GM18868 (cell line): ENCODE measurements around the gene DCTN3.

ENCODE experiments used
- ATAC-seq: cut with Tn5 transposase; IDR thresholded peaks from one replicate; pipeline ENCODE4 v1.9.1; 2021; ENCODE audit warnings: mild to moderate bottlenecking, moderate library complexity; ENCODE audit not compliant: unreplicated experiment

DCTN3 gene

DNA sequence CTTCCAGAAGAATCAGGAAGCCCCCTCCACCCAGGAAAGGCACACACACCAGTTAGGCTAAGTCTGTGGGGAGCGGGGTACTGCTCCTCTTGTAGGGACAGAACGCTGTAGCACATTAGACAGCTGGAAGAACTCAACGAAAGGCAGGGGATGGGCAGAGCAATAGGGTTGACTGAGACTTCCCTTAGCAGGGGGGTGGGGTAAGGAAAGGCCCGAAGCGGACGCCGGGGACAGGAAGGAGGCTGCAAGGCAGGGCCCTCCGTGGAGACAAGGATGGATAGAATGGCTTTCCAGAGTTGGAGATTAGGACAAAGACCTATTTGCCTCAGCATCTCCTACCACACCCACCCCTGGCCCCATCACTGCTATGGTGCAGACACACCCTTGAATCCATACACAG lies 45.1 kb downstream of the DCTN3 start:
- ATAC-seq = no peak

GRCh38 chr9:34574571-34574970 lies 45.7 kb downstream of the DCTN3 start:
- no peak for ATAC-seq

- no peak for ATAC-seq
Measured at GRCh38 chr9:34573599-34574325, 46.5 kb downstream of the DCTN3 start.

DNA sequence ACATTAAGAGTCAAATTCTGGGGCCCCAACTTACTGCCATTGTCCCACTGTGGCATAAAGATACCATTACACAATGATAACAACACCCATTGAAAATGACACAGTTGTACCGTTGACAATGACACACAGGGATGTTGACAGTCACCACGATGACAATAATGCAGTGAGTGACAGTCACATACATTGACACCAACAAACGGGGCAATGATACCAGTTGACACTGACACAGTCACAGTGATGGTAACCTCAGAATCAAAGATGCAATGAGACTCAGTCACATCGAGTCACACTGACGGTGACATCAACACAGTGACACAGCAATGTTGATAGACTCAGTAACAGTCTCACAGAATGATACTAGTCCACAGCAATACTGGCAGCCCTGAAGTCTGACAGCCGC lies 47.7 kb downstream of the DCTN3 start:
- ATAC-seq = no peak

DNA sequence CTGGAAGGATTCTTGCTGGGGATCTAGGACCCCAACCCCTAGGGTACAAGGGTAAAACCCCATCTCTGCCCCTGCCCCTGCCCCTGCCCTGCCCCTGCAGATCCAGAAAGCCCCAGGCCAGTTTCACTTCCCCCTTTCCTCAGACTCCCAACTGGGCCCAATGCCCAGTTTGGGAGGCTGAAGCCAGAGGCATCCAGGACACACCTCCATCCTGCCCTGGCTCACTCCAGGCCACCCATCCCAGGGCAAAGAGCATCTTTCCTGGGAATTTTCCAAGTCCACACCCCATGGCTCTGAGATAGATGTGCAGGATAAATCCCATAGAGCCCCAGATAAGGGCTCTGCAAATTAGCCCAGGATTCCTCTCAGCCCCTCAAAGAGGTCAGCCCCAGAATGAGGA lies 48.2 kb downstream of the DCTN3 start:
- no peak for ATAC-seq

DNA sequence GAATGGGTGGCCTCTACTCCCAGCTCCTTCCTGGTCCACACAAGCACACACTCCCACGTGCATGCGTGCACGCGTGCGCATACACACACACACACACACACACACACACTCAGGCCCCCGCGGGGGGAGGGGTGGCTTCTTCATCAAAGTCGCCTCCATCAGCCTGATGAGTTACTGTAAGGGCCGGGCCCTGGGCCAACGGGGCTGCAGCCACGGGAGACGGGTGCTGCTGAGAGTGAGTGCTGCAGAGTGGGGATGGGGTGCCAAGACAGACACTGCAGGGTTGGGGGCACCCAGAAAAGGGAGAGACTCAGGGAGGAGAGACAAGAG lies 48.8 kb downstream of the DCTN3 start:
- no peak for ATAC-seq

DNA sequence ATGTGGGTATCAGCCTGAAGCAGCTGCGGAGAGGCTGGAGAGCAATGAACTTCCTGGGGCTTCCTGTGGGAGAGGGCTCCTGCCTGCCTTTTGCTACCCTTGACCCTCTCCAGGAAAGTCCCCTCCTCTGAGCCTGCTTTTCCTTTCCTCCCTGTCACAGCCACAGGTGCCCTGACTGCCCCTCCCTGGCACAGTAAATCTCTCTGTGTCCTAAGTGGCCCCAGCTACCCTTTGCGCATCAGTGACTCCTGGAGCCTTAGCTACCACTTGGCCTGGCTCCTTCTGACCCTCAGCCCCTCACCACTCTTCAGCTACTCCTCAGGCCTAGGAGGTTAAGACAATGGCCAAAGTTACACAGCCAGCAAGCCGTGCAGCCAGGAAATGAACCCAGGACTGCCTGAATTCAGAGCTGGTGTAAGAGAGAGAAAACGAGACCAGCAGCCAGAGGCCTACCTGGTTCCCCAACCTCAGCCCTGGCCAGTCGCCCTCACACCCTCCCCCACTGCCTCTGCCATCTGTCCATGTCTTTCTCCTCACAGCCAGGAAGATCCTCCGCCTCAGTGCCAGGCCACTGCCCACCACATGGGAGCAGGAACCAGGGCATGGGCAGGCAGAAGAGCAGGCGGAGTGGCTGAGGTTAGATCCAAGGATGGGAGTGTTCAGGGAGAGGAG lies 49.4 kb downstream of the DCTN3 start:
- ATAC-seq = no peak

GRCh38 chr9:34570376-34570775 lies 49.9 kb downstream of the DCTN3 start:
- no peak for ATAC-seq

GRCh38 chr9:34568774-34569173 lies 51.5 kb downstream of the DCTN3 start:
- ATAC-seq = no peak

DNA sequence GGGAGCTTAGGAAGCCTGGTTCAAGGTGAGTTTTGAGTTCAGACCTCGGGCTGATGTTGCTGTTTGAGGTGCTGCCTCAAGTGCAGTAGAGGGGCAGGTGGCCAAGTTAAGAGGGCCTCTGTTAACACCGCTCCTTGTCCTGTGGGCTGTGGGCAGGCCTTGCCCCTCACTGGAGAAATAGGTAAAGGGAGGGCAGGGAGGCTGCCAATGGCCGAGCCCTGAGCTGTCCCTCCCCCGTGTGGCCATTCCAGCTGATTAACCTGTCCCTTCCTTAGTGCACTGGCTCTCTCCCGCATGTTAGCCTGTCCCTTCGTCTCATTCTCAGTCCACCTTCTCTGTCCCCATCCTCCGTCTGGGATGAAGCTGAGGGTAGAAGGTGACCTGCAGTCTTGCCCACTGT lies 52.2 kb downstream of the DCTN3 start:
- ATAC-seq = no peak

DNA sequence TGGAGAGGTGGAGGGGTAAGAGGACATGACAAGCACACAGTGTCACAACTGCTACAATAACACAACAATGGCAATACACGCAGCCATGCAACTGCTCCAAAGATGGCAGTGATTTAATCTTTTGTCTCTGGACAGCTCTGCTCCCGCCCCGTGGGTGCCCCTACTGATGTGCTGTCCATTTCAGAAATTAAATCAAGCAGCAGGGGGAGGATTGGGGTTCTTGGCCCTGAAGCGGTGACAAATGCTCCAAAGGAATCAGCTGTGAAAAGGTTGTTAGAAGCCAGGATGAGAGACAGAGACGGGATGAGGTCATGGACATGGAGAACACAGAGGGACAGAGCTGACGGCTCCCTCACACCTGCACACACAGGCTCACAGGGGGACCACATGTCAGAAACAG lies 53.3 kb downstream of the DCTN3 start:
- no peak for ATAC-seq

DNA sequence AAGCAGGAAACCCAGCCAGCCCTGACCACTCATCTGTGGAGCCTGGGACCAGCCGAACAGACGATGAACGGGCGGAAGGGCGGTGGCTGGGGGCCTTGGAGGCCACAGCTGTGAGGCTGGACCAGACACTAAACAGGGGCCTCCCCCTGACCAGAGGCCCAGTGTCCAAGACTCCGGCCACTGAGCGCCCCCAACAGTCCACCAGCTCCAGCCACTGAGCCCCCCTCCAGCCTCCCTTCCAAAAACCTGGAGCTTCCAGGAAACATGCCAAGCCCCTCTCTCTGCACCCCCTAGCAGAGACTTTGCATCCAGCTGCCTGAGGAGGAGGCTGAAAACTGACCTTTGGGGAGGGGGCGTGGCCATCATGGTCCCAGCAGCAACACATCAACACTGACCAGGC lies 54.0 kb downstream of the DCTN3 start:
- ATAC-seq = no peak

GRCh38 chr9:34565856-34566255 lies 54.4 kb downstream of the DCTN3 start:
- no peak for ATAC-seq

- no peak for ATAC-seq
Measured at GRCh38 chr9:34564617-34565016, 55.7 kb downstream of the DCTN3 start.
